Neural cell (in vitro differentiated cells): Measurements from ENCODE around the gene XRN1. TPM values are rescaled to one million over a fixed set of nuclear protein-coding genes. Genes with fewer than 3 reads are reported as not detected.
A peak's percentile ranks its signal among the peaks of the same experiment; 100 is the strongest.
"Not testable (repeated sequence)": the region's sequence is repeated elsewhere in the genome, so short reads cannot be mapped to it uniquely, and the experiment has no call there.

Experiments
- H2AFZ ChIP-seq: fragments of 200-600, 300-800 bp; sonication (generic), shearing (Covaris generic); 2 replicates; pipeline ENCODE4 v1.6.0; 2014; ENCODE audit warnings: low read depth, mild to moderate bottlenecking, antibody characterized with exemption, low read length, moderate library complexity
- H3F3A ChIP-seq: fragments of 200-600 bp; shearing (Covaris generic); 2 replicates; pipeline ENCODE4 v1.6.1; 2016; ENCODE audit warnings: mild to moderate bottlenecking, moderate library complexity, mixed read lengths, antibody characterized with exemption, low read length; ENCODE audit not compliant: insufficient read depth, poor library complexity, severe bottlenecking
- H3K27ac ChIP-seq: fragments of 200-600, 300-800 bp; sonication (generic), shearing (Covaris generic); 2 replicates; pipeline ENCODE4 v1.5.1; 2014; ENCODE audit warnings: mild to moderate bottlenecking, low read length, moderate library complexity
- H3K27me3 ChIP-seq: fragments of 300-800, 200-600 bp; sonication (generic), shearing (Covaris generic); 2 replicates; pipeline ENCODE4 v1.6.0; 2014; ENCODE audit warnings: mild to moderate bottlenecking, low read depth, low read length, moderate library complexity; ENCODE audit not compliant: insufficient read depth
- H3K36me3 ChIP-seq: fragments of 300-800, 200-600 bp; sonication (generic), shearing (Covaris generic); 2 replicates; pipeline ENCODE4 v1.5.1; 2014; ENCODE audit warnings: mild to moderate bottlenecking, antibody characterized with exemption, low read length, moderate library complexity; ENCODE audit not compliant: insufficient read depth
- H3K4me2 ChIP-seq: fragments of 300-800, 200-600 bp; sonication (generic), shearing (Covaris generic); 2 replicates; pipeline ENCODE4 v1.6.0; 2014; ENCODE audit warnings: mild to moderate bottlenecking, low read length
- H3K4me3 ChIP-seq: fragments of 300-800, 200-600 bp; sonication (generic), shearing (Covaris generic); 2 replicates; pipeline ENCODE4 v1.5.1; 2014; ENCODE audit warnings: mild to moderate bottlenecking, low read length, moderate library complexity
- H3K79me2 ChIP-seq: fragments of 200-600 bp; shearing (Covaris generic); replicated peaks from 2 replicates; pipeline ENCODE4 v1.6.0; 2014; ENCODE audit warnings: mild to moderate bottlenecking, low read length, moderate library complexity; ENCODE audit not compliant: insufficient read depth
- H3K9ac ChIP-seq: fragments of 300-800, 200-600 bp; sonication (generic), shearing (Covaris generic); 2 replicates; pipeline ENCODE4 v1.6.1; 2016; ENCODE audit warnings: mild to moderate bottlenecking, low read length, mixed read lengths
- H3K9me2 ChIP-seq: fragments of 200-600 bp; shearing (Covaris generic); 2 replicates; pipeline ENCODE4 v1.6.1; 2016; ENCODE audit warnings: mild to moderate bottlenecking, low read length, mixed read lengths; ENCODE audit not compliant: insufficient read depth
- H3K9me3 ChIP-seq: fragments of 200-600, 300-800 bp; sonication (generic), shearing (Covaris generic); 2 replicates; pipeline ENCODE4 v1.6.1; 2016; ENCODE audit warnings: mild to moderate bottlenecking, mixed run types, low read length, moderate library complexity, mixed read lengths
- H4K20me1 ChIP-seq: fragments of 200-600 bp; shearing (Covaris generic); 2 replicates; pipeline ENCODE4 v1.6.1; 2016; ENCODE audit warnings: mild to moderate bottlenecking, mixed run types; ENCODE audit not compliant: insufficient read depth
- CTCF ChIP-seq: fragments of 450-650 bp; IDR thresholded peaks from 2 replicates; pipeline ENCODE4 v1.5.1; 2014; ENCODE audit warnings: antibody characterized with exemption, mild to moderate bottlenecking, moderate library complexity; ENCODE audit not compliant: poor library complexity, severe bottlenecking
- EP300 ChIP-seq: fragments of 450-650 bp; conservative IDR thresholded peaks from 2 replicates; pipeline ENCODE4 v1.6.1; 2014; ENCODE audit warnings: antibody characterized with exemption, mild to moderate bottlenecking, moderate library complexity; ENCODE audit not compliant: poor library complexity, severe bottlenecking
- EZH2 ChIP-seq: fragments of 200-600, 300-800 bp; shearing (Covaris generic), sonication (generic); IDR thresholded peaks from 2 replicates; pipeline ENCODE4 v1.6.1; 2014; ENCODE audit warnings: antibody characterized with exemption, low read length, borderline replicate concordance, mild to moderate bottlenecking; ENCODE audit not compliant: insufficient read depth, poor library complexity, severe bottlenecking
- MXI1 ChIP-seq: fragments of 450-650 bp; conservative IDR thresholded peaks from 2 replicates; pipeline ENCODE4 v1.6.1; 2014; ENCODE audit warnings: antibody characterized with exemption, mild to moderate bottlenecking; ENCODE audit not compliant: poor library complexity, severe bottlenecking
- POLR2AphosphoS5 ChIP-seq: IDR thresholded peaks from 2 replicates; pipeline ENCODE4 v1.6.1; 2012
- RAD21 ChIP-seq: fragments of 450-650 bp; conservative IDR thresholded peaks from 2 replicates; pipeline ENCODE4 v1.6.1; 2014; ENCODE audit warnings: antibody characterized with exemption, mild to moderate bottlenecking, moderate library complexity
- SMC3 ChIP-seq: fragments of 450-650 bp; conservative IDR thresholded peaks from 2 replicates; pipeline ENCODE4 v1.6.1; 2014; ENCODE audit warnings: antibody characterized with exemption, mild to moderate bottlenecking, moderate library complexity; ENCODE audit not compliant: poor library complexity
- TAF1 ChIP-seq: IDR thresholded peaks from 2 replicates; pipeline ENCODE4 v1.6.1; 2012; ENCODE audit warnings: low read depth
- polyA plus RNA-seq: library from polyadenylated mRNA; depleted of rRNA; stranded (reverse); fragments of >200 nt; gene quantifications from 2 replicates; pipeline ENCODE4 v1.2.3, GENCODE V29; 2014
- TF ChIP-seq, protein P1 (sequence below): IDR thresholded peaks from 2 replicates; pipeline ENCODE4 v1.6.1; 2012; ENCODE audit warnings: borderline replicate concordance

The XRN1 gene
- polyA plus RNA-seq, 1 donor from 2014 or later = 21.1 TPM

DNA sequence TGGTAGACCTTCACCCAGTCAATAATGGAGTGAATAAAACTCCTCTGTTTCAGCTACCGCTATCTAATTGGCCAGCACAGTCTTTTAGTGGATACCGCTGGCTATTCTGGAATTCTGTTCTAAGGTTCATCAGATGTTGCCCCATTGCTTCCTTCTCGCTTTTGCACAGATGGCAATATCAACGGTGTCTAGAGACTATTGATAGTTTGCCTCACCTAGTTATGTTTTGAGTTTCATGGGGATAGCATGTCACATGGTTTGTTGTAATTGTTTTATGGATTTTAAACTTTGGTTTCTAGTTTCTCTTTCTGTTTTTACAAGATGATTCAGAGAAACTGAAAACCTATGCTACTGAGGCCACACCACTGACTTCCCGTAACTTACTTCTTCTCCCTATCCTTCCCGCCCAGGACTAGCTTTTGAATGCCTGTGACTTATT, 2.0 kb downstream of the XRN1 start:
- Histone ChIP-seq H3K4me3 (peak overlapping the region; percentile 92), H2AFZ (no peak overlapping the region), H3K9me2 (no peaks in the 10 kb centered on the region), H3K9ac (no peak overlapping the region), H3F3A (no peaks in the 10 kb centered on the region), H3K36me3 (no peaks in the 10 kb centered on the region), H4K20me1 (no peaks in the 10 kb centered on the region), H3K27me3 (no peaks in the 10 kb centered on the region), H3K27ac (no peak overlapping the region), H3K79me2 (peaks cover 46% of the 10 kb centered on the region), H3K9me3 (no peaks in the 10 kb centered on the region), H3K4me2 (peak overlapping the region; percentile 80)
- no peak for TF ChIP-seq POLR2AphosphoS5
- TF ChIP-seq, protein P1, sequence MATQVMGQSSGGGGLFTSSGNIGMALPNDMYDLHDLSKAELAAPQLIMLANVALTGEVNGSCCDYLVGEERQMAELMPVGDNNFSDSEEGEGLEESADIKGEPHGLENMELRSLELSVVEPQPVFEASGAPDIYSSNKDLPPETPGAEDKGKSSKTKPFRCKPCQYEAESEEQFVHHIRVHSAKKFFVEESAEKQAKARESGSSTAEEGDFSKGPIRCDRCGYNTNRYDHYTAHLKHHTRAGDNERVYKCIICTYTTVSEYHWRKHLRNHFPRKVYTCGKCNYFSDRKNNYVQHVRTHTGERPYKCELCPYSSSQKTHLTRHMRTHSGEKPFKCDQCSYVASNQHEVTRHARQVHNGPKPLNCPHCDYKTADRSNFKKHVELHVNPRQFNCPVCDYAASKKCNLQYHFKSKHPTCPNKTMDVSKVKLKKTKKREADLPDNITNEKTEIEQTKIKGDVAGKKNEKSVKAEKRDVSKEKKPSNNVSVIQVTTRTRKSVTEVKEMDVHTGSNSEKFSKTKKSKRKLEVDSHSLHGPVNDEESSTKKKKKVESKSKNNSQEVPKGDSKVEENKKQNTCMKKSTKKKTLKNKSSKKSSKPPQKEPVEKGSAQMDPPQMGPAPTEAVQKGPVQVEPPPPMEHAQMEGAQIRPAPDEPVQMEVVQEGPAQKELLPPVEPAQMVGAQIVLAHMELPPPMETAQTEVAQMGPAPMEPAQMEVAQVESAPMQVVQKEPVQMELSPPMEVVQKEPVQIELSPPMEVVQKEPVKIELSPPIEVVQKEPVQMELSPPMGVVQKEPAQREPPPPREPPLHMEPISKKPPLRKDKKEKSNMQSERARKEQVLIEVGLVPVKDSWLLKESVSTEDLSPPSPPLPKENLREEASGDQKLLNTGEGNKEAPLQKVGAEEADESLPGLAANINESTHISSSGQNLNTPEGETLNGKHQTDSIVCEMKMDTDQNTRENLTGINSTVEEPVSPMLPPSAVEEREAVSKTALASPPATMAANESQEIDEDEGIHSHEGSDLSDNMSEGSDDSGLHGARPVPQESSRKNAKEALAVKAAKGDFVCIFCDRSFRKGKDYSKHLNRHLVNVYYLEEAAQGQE = no peak
- no peak for TF ChIP-seq MXI1
- no peak for TF ChIP-seq EZH2
- TF ChIP-seq TAF1 = no peak
- TF ChIP-seq RAD21 = no peak
- no peak for TF ChIP-seq CTCF
- no peak for TF ChIP-seq EP300

GRCh38 chr3:142444343-142444742, 3.5 kb downstream of the XRN1 start:
- Histone ChIP-seq H4K20me1 (no peaks in the 10 kb centered on the region), H3K4me2 (no peak overlapping the region)
- TF ChIP-seq SMC3 (no peak), EZH2 (no peak), POLR2AphosphoS5 (no peak)

DNA sequence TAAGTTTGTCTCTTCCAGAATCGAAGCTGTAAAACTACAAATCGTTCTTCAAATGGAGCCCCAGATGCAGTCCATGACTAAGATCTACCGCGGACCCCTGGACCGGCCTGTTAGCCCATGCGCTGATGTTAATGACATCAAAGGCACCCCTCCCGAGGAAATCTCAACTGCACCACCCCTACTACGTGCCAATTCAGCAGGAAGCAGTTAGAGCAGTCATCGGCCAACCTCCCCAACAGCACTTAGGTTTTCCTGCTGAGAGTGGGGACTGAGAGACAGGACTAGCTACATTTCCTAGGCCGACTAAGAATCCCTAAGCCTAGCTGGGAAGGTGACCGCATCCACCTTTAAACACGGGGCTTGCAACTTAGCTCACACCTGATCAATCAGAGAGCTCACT, 4.8 kb downstream of the XRN1 start:
- not testable (repeated sequence) for H3K4me3 ChIP-seq, H3K9me2 ChIP-seq, H3K27ac ChIP-seq, H2AFZ ChIP-seq, H4K20me1 ChIP-seq, H3K4me2 ChIP-seq, H3K9ac ChIP-seq, H3K36me3 ChIP-seq, H3F3A ChIP-seq, H3K27me3 ChIP-seq, H3K9me3 ChIP-seq
- H3K79me2 ChIP-seq = peaks cover 46% of the 10 kb centered on the region

More at GRCh38 chr3:142444343-142444742, 3.5 kb downstream of the XRN1 start:
- H3K27ac ChIP-seq = no peak overlapping the region
- no peaks in the 10 kb centered on the region for H3F3A ChIP-seq
- no peak overlapping the region for H2AFZ ChIP-seq
- no peak overlapping the region for H3K9ac ChIP-seq
- no peak overlapping the region for H3K4me3 ChIP-seq
- H3K79me2 ChIP-seq = peaks cover 46% of the 10 kb centered on the region
- H3K9me2 ChIP-seq = no peaks in the 10 kb centered on the region
- no peaks in the 10 kb centered on the region for H3K9me3 ChIP-seq
- no peaks in the 10 kb centered on the region for H3K36me3 ChIP-seq
- H3K27me3 ChIP-seq = no peaks in the 10 kb centered on the region

- not testable (repeated sequence) for H3K27ac ChIP-seq, H3F3A ChIP-seq, H3K4me3 ChIP-seq, H3K4me2 ChIP-seq, H3K9me3 ChIP-seq, H3K27me3 ChIP-seq, H3K9me2 ChIP-seq, H4K20me1 ChIP-seq, H3K9ac ChIP-seq, H3K36me3 ChIP-seq, H2AFZ ChIP-seq
- peaks cover 24% of the 10 kb centered on the region for H3K79me2 ChIP-seq
Observed at GRCh38 chr3:142439499-142440220, 8.2 kb downstream of the XRN1 start.

GRCh38 chr3:142438096-142438495, 9.7 kb downstream of the XRN1 start:
- not testable (repeated sequence) for H4K20me1 ChIP-seq, H3K79me2 ChIP-seq, H3K9me3 ChIP-seq

More at GRCh38 chr3:142438096-142438495, 9.7 kb downstream of the XRN1 start:
- H3F3A ChIP-seq, H2AFZ ChIP-seq, H3K36me3 ChIP-seq, H3K4me2 ChIP-seq, H3K27me3 ChIP-seq, H3K9me2 ChIP-seq, H3K27ac ChIP-seq, H3K4me3 ChIP-seq, H3K9ac ChIP-seq: not testable (repeated sequence)
